ENCODE results near the gene DISC1.

DISC1 gene

GRCh38 chr1:231674575-231674974 lies 48.0 kb downstream of the DISC1 start:
- no peak for DNase-seq

- no peak for DNase-seq
Observed at GRCh38 chr1:231676487-231676886, 49.9 kb downstream of the DISC1 start.

- DNase-seq = no peak
Observed at GRCh38 chr1:231677442-231677841, 50.9 kb downstream of the DISC1 start.

GRCh38 chr1:231678011-231678432 lies 51.4 kb downstream of the DISC1 start:
- DNase-seq = no peak

DNA sequence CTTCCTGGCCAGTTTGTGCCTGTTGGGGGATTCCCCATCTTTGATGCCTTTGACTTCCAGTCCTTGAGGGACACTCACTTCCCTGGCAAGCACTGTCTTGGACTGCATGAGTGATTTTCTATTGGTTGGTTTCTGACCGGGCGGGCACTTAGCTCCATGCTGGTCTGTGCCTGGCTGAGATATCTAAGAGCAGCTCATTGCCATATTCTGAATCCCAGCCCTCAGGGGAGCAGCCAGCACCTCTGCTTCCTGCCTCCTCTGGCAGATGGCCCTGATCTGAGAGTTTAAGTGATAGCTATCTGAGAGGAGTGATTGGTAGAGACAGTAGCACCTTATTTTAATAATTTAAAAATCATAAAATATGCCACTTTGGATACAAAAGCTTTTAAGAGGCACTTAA lies 52.5 kb downstream of the DISC1 start:
- DNase-seq = no peak

GRCh38 chr1:231681006-231681405 lies 54.4 kb downstream of the DISC1 start:
- no peak for DNase-seq

DNA sequence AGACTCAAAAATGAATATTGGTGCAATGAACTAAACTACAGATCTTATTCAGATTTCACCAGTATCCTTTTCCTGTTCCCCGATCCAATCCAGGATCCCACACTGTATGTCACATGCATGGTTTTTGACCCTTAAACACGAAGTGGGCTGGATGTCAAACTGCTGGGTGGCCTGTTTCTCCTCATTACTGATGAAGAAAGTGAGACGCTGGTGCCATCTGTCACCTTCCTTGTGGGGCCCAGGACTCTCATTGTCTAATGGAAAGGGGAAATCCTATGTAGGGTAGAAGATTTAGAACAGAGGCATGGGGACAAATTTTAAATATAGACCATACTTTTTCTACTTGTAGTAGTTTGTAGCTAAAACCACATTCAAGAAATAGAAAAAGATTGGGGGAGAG lies 56.2 kb downstream of the DISC1 start:
- DNase-seq = no peak

GRCh38 chr1:231683439-231684165 lies 57.0 kb downstream of the DISC1 start:
- no peak for DNase-seq

GRCh38 chr1:231684356-231685244 lies 58.0 kb downstream of the DISC1 start:
- no peak for DNase-seq

DNA sequence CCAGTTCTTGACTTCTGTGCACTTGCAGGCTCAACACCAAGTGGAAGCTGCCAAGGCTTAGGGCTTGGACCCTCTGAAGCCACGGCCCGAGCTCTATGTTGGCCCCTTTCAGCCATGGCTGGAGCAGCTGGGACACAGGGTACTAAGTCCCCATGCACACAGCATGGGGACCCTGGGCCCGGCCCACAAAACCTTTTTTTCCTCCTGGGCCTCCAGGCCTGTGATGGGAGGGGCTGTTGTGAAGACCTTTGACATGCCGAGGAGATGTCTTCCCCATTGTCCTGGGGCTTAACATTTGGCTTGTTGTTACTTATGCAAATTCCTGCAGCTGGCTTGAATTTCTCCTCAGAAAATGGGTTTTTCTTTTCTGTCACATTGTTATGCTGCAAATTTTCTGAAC lies 59.8 kb downstream of the DISC1 start:
- no peak for DNase-seq

DNA sequence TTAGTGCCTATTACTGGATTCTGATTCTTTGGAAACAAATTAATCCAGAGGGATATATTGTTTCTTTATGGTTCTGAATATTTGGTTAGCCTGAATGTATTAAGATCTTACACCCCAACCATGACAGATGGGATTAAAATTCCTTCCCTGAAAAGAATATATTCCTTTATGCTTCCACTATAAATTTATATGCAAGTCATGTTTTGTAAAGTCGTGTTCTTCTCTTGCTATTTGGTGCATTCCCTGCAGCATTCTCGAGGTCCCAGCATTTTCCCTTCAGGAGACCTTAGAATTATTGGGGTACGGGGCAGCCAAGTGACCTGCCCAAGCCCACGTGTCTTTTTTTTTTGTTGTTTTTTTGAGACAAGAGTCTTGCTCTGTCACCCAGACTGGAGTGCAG lies 62.4 kb downstream of the DISC1 start:
- DNase-seq = no peak

- DNase-seq = no peak
Observed at GRCh38 chr1:231690059-231690458, 63.5 kb downstream of the DISC1 start.

DNA sequence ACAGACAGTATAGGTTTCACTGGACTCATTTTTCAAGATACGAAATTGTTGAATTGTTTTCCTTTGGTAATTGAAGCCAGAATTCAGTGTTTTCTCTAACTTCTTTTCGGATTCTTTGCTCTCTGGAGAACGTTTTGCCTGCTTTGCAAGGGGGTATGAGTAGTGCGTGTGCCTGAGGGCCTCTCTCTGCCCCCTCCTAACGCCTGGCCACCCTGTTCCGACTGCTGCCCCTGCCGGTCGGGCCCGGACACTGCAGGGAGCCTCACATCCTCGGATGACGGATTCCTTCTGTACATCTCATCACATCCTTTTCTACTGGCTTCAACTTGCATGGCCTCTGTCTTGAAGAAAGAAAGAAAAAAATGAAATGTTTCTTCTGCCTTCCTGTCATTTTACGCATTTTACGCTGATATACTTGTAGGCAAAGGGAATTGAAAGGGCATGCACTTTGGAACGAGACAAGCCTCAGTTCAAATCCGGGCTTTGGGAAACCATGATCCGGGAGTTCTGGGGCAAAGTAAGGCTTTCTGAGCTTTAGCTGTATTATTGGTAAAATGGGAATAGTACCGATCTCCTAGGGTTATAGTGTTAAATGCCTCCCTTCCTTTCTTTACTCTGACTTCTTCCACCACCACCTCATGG lies 65.1 kb downstream of the DISC1 start:
- DNase-seq = no peak

DNA sequence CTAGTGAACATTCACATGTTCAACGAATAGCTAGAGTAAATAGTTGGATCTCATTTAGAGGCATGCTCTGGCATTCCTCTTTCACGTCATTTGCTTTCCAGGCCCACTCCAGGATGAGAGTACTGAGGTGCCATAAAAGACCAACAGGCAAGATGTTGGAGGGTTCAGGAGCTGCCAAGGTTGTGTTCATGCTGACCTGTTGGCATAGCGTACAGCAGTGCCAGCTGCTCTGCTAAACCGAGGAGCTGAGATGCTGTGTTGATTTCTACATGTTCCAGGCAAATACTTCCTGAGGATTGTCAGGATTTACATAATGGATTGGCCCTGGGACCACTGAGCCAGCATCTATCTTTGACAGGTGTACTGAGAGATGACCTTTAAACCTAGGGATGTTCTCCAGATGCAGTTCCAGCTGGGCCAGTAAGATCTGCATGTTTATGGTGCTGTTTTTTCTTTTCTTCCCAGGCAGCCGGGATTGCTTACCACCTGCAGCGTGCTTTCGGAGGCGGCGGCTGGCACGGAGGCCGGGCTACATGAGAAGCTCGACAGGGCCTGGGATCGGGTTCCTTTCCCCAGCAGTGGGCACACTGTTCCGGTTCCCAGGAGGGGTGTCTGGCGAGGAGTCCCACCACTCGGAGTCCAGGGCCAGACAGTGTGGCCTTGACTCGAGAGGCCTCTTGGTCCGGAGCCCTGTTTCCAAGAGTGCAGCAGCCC lies 66.9 kb downstream of the DISC1 start:
- DNase-seq = no peak

- DNase-seq = no peak
Observed at GRCh38 chr1:231694075-231694431, 67.5 kb downstream of the DISC1 start.

DNA sequence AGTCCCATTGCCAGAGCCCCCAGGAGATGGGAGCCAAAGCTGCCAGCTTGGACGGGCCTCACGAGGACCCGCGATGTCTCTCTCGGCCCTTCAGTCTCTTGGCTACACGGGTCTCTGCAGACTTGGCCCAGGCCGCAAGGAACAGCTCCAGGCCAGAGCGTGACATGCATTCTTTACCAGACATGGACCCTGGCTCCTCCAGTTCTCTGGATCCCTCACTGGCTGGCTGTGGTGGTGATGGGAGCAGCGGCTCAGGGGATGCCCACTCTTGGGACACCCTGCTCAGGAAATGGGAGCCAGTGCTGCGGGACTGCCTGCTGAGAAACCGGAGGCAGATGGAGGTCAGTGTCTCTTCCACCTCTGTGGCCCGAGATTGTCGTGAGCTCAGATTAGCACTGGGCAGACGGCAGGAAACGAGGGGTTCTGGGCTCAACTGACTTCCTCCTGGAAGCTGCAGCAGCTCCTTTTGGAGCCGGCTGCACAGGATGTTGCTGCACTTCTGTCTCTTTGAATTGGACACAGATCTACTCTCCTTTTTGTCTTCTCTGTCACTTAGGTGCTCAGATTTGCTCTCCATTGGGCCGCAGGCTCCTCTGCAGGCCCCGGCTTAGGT lies 68.0 kb downstream of the DISC1 start:
- DNase-seq = no peak

DNA sequence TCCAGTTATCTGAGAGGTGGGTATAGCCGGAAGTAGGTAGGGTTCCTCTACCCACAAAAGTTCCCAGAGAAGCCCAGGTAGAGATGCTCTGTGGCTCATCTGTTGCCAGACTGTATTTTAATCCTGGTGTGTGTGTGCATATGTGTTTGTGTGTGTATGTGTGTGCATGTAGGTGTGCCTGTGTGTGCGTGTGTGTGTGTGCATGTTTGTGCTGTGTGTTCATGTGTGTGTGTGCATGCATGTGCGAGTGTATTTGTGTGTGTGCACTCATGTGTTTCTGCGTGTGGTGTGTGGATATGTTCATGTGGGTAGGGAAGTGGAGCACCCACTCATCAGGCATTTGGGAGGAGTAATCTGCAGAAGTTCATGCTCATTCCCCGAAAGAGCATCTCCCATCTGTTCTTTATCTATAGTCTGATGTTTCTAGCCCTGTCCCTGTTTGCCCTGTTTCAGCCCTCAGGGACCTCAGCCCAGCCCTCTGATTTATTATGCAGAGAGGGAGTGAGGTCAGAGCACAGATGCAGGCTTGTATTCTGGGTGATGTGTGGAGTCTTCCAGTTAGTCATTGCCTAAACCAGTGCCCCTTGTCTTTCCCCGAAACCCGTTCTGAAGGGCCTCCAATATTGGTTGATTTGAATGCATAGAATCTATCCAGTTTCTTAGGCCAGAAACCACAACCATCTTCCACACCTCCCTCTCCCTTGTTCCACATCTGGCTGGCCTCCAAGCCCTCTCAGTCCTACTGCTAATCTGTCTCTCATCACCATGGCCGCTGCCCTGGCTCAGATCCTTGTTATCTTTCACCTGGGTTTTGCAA lies 69.1 kb downstream of the DISC1 start:
- no peak for DNase-seq

DNA sequence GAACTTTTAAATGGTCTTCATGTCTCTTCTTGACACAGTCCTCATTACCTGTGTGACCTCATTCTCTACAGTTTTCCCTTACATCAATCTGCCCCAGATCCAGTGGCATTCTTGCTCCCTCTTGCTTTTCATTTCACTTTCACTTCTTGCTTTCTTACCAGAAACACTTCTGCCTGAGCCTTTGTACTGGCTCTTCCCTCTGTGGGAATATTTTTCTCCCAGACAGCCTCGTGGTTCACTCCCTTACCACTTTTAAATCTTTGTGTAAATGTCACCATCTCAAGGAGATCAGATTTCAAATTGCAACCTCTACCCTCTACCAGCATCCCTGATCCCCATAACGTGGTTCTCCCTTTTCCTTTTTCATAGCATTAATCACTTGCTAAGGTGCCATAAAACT lies 73.2 kb downstream of the DISC1 start:
- DNase-seq = peak; percentile 1

GRCh38 chr1:231701306-231701705 lies 74.7 kb downstream of the DISC1 start:
- no peak for DNase-seq

- DNase-seq = no peak
Observed at GRCh38 chr1:231702331-231702730, 75.7 kb downstream of the DISC1 start.

DNA sequence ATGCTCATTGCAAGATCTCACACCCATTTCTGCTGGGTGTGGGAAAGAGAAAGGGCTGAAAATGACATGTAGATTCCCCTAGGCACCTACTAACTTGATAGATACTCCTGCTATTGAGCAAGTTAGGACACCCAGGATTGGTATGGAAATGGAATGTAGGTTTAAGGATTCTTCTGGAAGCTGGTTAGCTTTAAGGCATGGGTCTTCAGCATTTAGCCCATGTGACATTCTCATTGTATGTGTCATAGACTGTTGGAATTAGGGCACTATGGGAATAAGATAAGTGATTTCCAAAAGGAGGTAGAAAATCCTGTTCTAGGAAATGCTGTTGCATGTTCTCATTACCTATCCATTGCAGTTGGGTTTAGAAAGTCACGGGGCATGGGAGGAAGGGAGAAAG lies 76.2 kb downstream of the DISC1 start:
- DNase-seq = peak; percentile 38
